ENCODE data around the gene PFN3. TPM values are rescaled to one million over a fixed set of nuclear protein-coding genes. Genes with fewer than 3 reads are reported as not detected.

The PFN3 gene
- total RNA-seq, 1 donor from 2014 or later, result not detected

DNA sequence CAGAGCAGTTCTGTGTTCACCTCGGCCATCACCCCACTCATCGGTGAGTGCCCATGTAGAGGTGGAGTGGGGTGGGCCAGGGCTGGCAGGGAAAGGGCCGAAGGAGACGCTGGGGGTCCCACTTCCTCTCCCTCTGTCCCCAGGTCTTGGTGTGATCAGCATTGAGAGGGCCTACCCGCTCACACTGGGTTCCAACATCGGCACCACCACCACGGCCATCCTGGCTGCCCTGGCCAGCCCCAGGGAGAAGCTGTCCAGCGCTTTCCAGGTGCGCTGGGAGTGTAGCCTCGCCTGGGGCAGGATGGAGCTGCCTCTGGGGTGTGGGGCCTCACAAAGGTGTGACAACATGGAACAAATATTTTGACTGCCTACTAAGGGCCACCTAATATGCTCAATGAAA, 3.7 kb downstream of the PFN3 start:
- no peaks in the 10 kb centered on the region for H3K9me3 Mint-ChIP-seq
- TF ChIP-seq CTCF (conservative IDR thresholded peaks at IDR 0.05), result no peak
- H3K4me3 Mint-ChIP-seq, result no peak overlapping the region
- peaks cover 3% of the 10 kb centered on the region for H3K4me1 Mint-ChIP-seq
- no peak overlapping the region for H3K27ac Mint-ChIP-seq (ENCODE audit: unreplicated experiment)
- H3K27me3 Mint-ChIP-seq (ENCODE audit: low read depth), result peaks cover 10% of the 10 kb centered on the region
- no peak for DNase-seq (ENCODE audit: low read depth, low spot score)
- no peaks in the 10 kb centered on the region for H3K36me3 Mint-ChIP-seq (ENCODE audit: low read depth)

DNA sequence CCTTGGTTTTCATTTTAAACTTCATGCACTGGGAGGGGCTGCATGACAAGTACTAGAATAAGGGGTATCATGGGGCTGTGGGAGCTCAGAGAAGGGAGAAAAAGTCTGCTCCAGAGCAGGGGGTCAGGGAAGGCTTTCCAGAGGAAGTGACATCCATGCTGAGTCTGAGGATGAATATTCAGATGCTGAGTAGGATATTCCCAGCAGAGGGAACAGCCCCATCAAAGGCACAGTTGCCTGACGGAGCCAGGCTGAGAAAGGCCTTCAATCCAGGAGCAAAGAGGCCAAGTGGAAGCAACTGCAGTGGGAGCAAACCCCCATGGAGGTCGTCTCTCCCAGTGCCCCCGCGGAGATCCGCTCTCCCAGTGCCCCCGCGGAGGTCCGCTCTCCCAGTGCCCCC, 4.4 kb downstream of the PFN3 start:
- no peak for TF ChIP-seq CTCF (conservative IDR thresholded peaks at IDR 0.05)
- H3K36me3 Mint-ChIP-seq (ENCODE audit: low read depth), result no peaks in the 10 kb centered on the region
- no peak for DNase-seq (ENCODE audit: low read depth, low spot score)

GRCh38 chr5:177393990-177394389, 6.5 kb downstream of the PFN3 start:
- Mint-ChIP-seq H3K27me3 (ENCODE audit: low read depth) (peaks cover 3% of the 10 kb centered on the region), H3K36me3 (ENCODE audit: low read depth) (no peaks in the 10 kb centered on the region), H3K4me1 (peaks cover 26% of the 10 kb centered on the region), H3K27ac (ENCODE audit: unreplicated experiment) (no peak overlapping the region), H3K4me3 (no peak overlapping the region), H3K9me3 (no peaks in the 10 kb centered on the region)
- DNase-seq (ENCODE audit: low read depth, low spot score), result no peak
- no peak for TF ChIP-seq CTCF (conservative IDR thresholded peaks at IDR 0.05)

More for the DNA sequence above, 4.4 kb downstream of the PFN3 start:
- Mint-ChIP-seq H3K4me3 (no peak overlapping the region), H3K4me1 (peaks cover 8% of the 10 kb centered on the region), H3K27ac (ENCODE audit: unreplicated experiment) (no peak overlapping the region), H3K27me3 (ENCODE audit: low read depth) (peaks cover 3% of the 10 kb centered on the region), H3K9me3 (no peaks in the 10 kb centered on the region)

- Mint-ChIP-seq H3K36me3 (ENCODE audit: low read depth) (no peaks in the 10 kb centered on the region), H3K4me1 (peaks cover 33% of the 10 kb centered on the region), H3K27me3 (ENCODE audit: low read depth) (peaks cover 3% of the 10 kb centered on the region), H3K27ac (ENCODE audit: unreplicated experiment) (peak overlapping the region; percentile 91), H3K9me3 (no peaks in the 10 kb centered on the region), H3K4me3 (no peak overlapping the region)
- DNase-seq (ENCODE audit: low read depth, low spot score), result no peak
- TF ChIP-seq CTCF (conservative IDR thresholded peaks at IDR 0.05), result no peak
Measured at GRCh38 chr5:177393206-177393765, 7.2 kb downstream of the PFN3 start.

DNA sequence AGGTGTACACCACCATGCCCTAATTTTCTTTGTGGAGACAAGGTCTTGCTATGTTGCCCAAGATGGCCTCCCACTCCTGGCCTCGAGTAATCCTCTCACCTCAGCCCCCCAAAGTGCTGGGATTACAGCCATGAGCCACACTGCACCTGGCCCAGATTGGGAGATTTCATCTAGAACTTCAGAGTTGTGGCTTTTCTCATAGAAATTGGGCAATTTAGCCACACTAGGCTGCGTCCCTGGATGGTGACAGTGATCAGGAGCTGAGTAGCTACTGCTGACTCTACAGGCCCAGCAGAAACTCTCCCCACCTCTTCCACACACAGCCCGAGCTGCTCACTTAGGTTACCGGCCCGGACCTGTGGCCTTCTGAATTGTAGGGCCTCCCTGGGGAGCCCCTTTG, 7.7 kb downstream of the PFN3 start:
- Mint-ChIP-seq H3K4me3 (no peak overlapping the region), H3K27me3 (ENCODE audit: low read depth) (peaks cover 3% of the 10 kb centered on the region), H3K27ac (ENCODE audit: unreplicated experiment) (peak overlapping the region; percentile 91), H3K36me3 (ENCODE audit: low read depth) (no peaks in the 10 kb centered on the region), H3K9me3 (no peaks in the 10 kb centered on the region), H3K4me1 (peaks cover 34% of the 10 kb centered on the region)
- TF ChIP-seq CTCF (conservative IDR thresholded peaks at IDR 0.05), result no peak
- no peak for DNase-seq (ENCODE audit: low read depth, low spot score)

All from neural crest cell (in vitro differentiated cells).